Non-pigmented ciliary epithelial cell (primary cell): ENCODE data around the gene WNT9B.
"Not testable (repeated sequence)": the region's sequence is repeated elsewhere in the genome, so short reads cannot be mapped to it uniquely, and the experiment has no call there.

Experiments used
- DNase-seq: peaks from one replicate; pipeline ENCODE4 v3.0.0-alpha.2; 2010; ENCODE audit warnings: low read depth

WNT9B gene

DNA sequence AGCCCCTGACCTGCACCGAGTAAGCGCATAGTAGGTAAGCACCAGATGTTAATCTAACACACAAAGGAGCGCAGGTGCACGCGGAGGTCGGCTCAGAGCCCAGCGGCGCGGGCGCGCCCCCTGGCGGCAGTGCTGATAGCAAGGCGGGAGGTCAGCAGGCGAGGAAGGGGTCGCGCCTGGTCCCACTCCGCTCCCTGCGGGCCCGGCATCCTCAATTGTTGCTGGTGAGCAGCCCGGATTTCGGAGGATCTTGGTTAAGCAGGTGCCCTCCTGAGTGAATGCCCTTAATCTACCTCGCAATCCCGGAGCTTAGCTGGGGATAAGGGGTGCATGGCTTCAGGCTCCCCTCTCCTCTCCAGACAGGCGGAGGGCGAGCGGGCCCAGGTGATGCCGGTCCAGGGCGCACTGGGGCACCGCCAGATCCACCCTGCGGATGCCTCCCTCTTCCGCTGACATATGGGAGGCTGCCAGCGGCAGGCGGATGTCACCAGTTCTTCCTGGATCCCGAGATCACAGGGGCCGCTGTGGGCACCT is 28.9 kb upstream of the WNT9B start:
- no peak for DNase-seq

- no peak for DNase-seq
Measured at GRCh38 chr17:46823657-46824056, 27.7 kb upstream of the WNT9B start.

- DNase-seq = no peak
Measured at GRCh38 chr17:46826116-46826515, 25.3 kb upstream of the WNT9B start.

- no peak for DNase-seq
Measured at GRCh38 chr17:46827274-46827673, 24.1 kb upstream of the WNT9B start.

GRCh38 chr17:46831573-46832330 is 19.6 kb upstream of the WNT9B start:
- no peak for DNase-seq

- no peak for DNase-seq
Measured at GRCh38 chr17:46832331-46832821, 19.0 kb upstream of the WNT9B start.

DNA sequence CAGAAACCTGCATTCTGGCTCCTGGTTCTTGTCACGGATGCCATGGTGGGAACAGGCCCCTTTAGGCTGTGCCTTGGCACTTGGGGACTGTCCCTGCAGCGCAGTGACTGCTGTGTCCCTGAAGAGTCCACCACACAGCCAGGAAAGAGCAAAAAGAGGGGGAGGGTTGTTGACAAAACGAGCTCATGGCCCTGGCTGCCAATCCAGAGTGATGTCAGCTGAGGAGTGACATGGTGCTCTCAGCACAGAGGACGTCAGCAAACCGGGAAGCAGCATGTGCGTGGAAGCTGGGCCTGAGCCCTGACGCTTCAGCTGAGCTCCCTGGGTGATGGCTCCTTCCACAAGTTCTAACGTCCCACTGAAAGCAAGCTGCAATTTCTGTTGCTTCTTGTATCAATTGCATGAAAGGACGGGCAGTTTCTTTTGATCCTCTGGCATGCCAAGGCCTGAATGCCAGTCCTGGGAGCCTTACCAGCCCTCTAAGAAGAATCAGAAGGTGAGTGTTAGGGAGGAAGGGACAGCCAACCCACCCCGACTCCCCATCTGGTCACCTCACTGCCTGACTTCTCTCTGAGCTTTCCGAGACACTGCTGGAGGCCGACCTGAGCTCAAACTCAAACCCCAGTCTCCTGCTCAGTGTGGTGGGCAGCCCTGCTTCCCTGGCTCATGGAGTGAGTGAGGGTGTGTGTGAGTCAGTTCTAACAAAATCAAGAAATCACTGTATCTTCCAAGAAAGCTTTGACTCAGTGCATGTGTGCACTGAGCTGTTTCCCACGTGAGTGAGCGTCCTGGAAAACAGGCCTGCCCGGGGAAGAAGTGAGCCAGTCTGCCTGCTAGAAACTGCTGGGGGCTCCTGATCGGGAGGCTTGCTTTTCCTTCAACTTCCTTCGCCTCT is 18.2 kb upstream of the WNT9B start:
- peak; percentile 28 for DNase-seq

DNA sequence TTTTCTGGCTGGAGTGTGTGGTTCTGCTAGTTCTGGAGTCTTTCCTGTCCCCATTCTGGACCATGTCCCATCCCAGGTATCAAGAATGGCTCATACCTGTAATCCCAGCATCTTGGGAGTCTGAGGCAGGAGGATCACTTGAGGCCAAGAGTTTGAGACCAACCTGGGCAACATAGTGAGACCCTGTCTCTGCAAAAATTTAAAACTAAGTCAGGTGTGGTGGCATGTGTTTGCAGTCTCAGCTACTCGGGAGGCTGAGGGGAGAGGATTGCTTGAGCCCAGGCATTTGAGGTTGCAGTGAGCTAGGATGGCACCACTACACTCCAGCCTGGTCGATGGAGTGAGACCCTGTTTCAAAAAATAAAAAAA is 17.6 kb upstream of the WNT9B start:
- DNase-seq = no peak

GRCh38 chr17:46834846-46835245 is 16.5 kb upstream of the WNT9B start:
- no peak for DNase-seq

DNA sequence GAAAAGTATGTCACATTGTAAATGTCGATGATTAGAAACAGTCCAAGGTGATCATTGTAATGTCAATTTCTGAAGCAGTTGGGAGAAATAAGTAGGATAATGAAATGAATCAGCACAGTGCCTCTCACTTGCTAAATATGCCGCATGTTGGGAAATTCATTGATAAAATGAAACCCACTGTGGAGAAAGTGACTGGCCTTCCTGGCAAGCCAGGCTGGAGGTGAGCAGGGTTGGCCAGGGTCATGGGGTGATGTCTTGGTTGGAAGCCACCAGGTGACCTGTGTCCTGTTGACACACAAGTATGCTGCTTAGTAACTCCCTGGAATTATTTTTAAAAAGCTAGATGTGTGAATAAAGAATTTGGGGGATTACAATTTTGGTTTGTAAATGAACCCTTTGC is 14.9 kb upstream of the WNT9B start:
- no peak for DNase-seq

DNA sequence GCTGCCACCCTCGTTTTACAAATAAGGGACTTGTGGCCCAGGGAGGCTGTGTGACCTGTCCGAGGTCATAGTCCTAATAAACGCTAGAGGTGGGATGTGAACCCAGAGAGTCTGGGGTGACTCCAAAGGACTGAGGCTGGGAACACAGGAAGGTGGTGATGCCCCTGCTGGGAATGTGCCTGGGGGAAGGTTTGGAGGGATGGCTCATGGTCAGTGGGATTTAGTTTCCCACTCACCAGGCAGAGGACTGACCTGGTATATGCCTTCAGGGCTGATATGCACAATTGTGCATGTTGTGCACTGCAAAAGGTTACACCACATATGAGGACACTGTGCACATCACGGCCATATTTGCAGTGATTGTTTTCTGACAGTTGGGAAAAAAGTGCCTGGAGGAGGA is 13.9 kb upstream of the WNT9B start:
- DNase-seq = no peak

GRCh38 chr17:46839211-46839610 is 12.2 kb upstream of the WNT9B start:
- DNase-seq = no peak

- DNase-seq = not testable (repeated sequence)
Measured at GRCh38 chr17:46840596-46840995, 10.8 kb upstream of the WNT9B start.

DNA sequence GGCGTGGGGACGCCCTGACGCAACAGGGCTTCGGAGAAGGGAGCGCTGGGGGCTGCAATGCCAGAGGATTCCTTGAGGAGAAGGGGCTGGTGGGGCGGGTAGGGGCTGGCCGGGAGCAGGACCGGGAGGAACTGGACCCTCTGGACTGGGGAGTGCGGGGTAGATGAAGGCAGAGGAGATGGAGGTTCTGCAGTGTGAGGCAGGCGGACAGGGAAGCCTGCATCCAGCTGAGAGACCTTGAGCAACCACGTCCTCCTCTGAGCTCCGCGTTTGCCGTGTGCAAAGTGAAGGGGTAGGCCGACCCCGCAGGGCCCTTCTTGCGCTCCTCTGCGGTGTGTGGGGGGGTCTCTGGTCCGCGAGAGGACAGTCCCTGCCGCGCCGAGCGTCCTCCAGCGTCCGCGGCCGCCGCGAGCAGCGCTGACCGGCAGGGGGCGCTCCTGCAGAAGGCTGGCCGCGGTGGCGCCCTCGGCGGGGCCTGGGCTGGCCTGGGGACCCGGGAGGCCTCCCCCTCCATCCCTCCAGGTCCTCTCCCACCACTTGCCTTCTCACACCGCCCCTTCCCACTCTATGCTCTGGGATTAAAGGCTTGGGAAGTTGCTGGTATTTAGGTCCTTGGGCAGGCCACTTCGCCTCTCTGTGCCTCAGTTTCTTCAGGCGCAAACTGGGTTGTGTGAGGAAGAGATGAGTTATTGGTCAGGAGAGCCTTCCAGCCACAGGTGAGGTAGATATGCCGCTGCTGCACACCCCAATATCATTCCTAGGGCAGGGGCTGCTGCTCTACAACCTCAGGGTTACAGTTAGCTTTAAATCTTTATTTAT is 9.6 kb upstream of the WNT9B start:
- no peak for DNase-seq

- no peak for DNase-seq
Measured at GRCh38 chr17:46842835-46843234, 8.5 kb upstream of the WNT9B start.

DNA sequence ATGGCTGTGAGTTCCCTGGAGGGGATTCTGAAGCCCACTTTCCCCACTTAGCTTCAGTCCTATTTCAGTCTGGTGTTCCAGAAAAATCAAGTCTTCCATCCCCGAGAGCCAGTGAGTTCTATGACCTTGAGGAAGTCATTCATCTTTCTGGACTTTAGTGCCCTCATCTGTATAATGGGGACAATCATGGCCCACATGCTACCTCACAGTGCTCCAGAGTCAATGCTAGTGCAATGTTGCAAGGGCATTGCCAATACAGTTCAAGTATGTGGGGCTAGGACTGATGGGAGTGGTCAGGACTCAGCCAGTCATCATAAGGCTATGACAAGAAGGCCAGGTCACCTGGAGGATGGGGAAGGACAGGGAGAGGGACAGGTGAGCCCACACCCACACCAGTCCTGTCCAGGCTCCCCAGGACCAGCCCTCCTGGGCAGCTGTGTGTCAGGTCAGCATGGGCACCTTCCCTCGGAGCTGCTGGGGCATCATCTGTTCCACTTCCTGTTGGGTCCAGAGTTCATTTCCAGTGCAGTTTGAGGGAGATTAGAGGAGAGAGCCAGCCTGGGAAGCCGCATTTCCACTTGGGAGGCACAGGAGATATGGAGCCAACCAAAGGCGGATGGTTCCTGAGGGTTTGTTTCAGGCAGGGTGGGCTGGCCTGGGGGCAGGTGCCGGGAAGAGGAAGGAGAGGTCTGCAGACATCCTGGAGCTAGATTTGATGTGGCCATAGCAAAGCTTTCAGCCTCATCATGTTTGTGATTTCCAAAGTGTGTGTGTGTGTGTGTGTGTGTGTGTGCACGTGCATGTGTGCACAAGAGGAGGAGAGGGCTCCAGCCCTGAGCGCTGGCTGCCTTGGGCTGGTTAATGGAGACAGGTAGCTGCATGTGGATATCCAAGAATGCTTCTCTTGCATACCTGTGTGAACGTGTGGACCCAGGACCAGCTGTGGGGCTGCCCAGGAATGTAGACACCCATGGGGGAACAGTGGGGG is 3.9 kb upstream of the WNT9B start:
- DNase-seq = no peak

- DNase-seq = no peak
Measured at GRCh38 chr17:46848534-46848933, 2.8 kb upstream of the WNT9B start.

DNA sequence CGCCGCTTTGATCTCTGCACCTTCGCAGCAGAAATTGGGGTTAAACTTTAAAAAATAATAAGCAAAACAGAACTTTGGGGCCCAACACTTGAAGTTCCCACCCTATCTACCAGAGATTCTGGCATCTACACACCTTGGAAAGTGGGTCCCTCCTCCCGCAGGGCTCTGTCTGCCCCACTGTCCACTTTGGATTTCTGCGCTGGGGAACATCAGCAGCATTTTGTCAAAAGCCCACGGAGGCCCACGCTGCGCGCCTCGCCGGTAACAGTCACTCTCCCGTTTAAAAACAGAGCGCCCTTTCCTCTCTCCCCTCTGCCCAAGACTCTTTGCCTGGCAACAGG is 725 bp upstream of the WNT9B start:
- DNase-seq = no peak

DNA sequence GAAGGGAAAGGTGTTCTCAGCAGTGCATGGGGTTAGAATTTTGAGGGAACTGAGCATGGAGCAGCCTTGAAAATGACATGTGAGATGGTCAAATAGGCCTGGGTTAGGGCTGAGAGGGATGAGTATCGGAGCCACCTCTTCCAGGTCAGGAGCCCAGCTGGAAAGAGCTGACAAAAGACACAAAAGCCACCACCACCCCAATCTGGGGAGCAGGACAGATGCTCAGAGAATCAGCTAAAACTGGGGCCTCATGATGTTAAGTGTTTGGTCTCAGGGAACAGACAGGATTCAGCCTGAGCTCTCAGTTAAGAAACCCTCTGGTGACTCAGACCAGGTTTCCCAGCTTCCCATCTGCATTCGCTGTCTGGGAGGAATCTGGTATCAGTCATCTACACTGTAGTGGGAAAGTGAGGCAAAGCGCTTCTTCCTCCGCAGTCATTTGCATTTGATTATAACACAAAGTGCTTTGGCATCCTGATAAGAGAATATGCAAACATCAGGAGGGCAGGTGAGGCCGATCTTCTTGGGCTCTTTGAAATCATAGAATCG is 2.6 kb downstream of the WNT9B start:
- DNase-seq = peak; percentile 14

GRCh38 chr17:46854515-46854914 is 3.1 kb downstream of the WNT9B start:
- no peak for DNase-seq

- no peak for DNase-seq
Measured at GRCh38 chr17:46854948-46855347, 3.6 kb downstream of the WNT9B start.
